ENCODE data around the gene IKZF5.

Gene IKZF5

GRCh38 chr10:123008355-123009104 is at the start of gene IKZF5, which contains the start of gene ACADSB:
IKZF5 (minus strand) TSS chr10:123008795; CDS start chr10:122998625, 10,170 bp downstream.
ACADSB (plus strand) TSS chr10:123009006; CDS start chr10:123009030, 24 bp downstream.
- peaks cover 3% of the 10 kb centered on the region for H3K27me3 Mint-ChIP-seq
- H3K27ac Mint-ChIP-seq = peak within 1 kb of the TSS; percentile 99
- H3K9me3 Mint-ChIP-seq = no peaks in the 10 kb centered on the region
- intact Hi-C loops (cut with micrococcal nuclease) = loop anchor here (1.0 to 2.0 kb wide), 3 partner anchors 28 to 146 kb away; partner anchors contain the start of genes BUB3, C10orf88 and PSTK
- H3K4me1 Mint-ChIP-seq (ENCODE audit: low read depth) = peaks cover 32% of the 10 kb centered on the region
- peak within 1 kb of the TSS; percentile 100 for H3K4me3 Mint-ChIP-seq
- H3K36me3 Mint-ChIP-seq (ENCODE audit: low read depth) = peaks cover 27% of the 10 kb centered on the region

GRCh38 chr10:123057968-123058367 is 49.4 kb upstream of the IKZF5 start:
- intact Hi-C loops (cut with micrococcal nuclease) = no loop called here
- Mint-ChIP-seq H3K36me3 (ENCODE audit: low read depth) (no peaks in the 10 kb centered on the region), H3K9me3 (no peaks in the 10 kb centered on the region), H3K4me3 (no peak overlapping the region), H3K27ac (no peak overlapping the region), H3K4me1 (ENCODE audit: low read depth) (no peaks in the 10 kb centered on the region), H3K27me3 (peaks cover 5% of the 10 kb centered on the region)

- no peak overlapping the region for H3K4me3 Mint-ChIP-seq
- H3K4me1 Mint-ChIP-seq (ENCODE audit: low read depth) = no peaks in the 10 kb centered on the region
- peaks cover 7% of the 10 kb centered on the region for H3K36me3 Mint-ChIP-seq (ENCODE audit: low read depth)
- no peaks in the 10 kb centered on the region for H3K9me3 Mint-ChIP-seq
- intact Hi-C loops (cut with micrococcal nuclease) = loop anchor here (5.0 to 10.0 kb wide), 2 partner anchors 86 to 919 kb away; no protein-coding TSS in a partner anchor
- H3K27me3 Mint-ChIP-seq = no peaks in the 10 kb centered on the region
- H3K27ac Mint-ChIP-seq = no peak overlapping the region
Measured at GRCh38 chr10:123045961-123046731, 37.6 kb upstream of the IKZF5 start.

- no peak overlapping the region for H3K27ac Mint-ChIP-seq
- H3K9me3 Mint-ChIP-seq = no peaks in the 10 kb centered on the region
- no peaks in the 10 kb centered on the region for H3K27me3 Mint-ChIP-seq
- no peak overlapping the region for H3K4me3 Mint-ChIP-seq
- intact Hi-C loops (cut with micrococcal nuclease) = loop anchor here (1.0 to 10.0 kb wide), 2 partner anchors 515 to 920 kb away; no protein-coding TSS in a partner anchor
- H3K36me3 Mint-ChIP-seq (ENCODE audit: low read depth) = peaks cover 7% of the 10 kb centered on the region
- peaks cover 2% of the 10 kb centered on the region for H3K4me1 Mint-ChIP-seq (ENCODE audit: low read depth)
Measured at GRCh38 chr10:123044391-123044790, 35.8 kb upstream of the IKZF5 start.

GRCh38 chr10:123043409-123043925 is 34.9 kb upstream of the IKZF5 start:
- H3K27ac Mint-ChIP-seq = no peak overlapping the region
- peaks cover 7% of the 10 kb centered on the region for H3K36me3 Mint-ChIP-seq (ENCODE audit: low read depth)
- H3K9me3 Mint-ChIP-seq = no peaks in the 10 kb centered on the region
- no peak overlapping the region for H3K4me3 Mint-ChIP-seq
- intact Hi-C loops (cut with micrococcal nuclease) = loop anchor here (2.0 to 10.0 kb wide), 2 partner anchors 337 to 921 kb away; no protein-coding TSS in a partner anchor
- H3K4me1 Mint-ChIP-seq (ENCODE audit: low read depth) = peaks cover 11% of the 10 kb centered on the region
- H3K27me3 Mint-ChIP-seq = no peaks in the 10 kb centered on the region

GRCh38 chr10:123042708-123043408 is 34.3 kb upstream of the IKZF5 start:
- no peak overlapping the region for H3K27ac Mint-ChIP-seq
- peaks cover 7% of the 10 kb centered on the region for H3K36me3 Mint-ChIP-seq (ENCODE audit: low read depth)

DNA sequence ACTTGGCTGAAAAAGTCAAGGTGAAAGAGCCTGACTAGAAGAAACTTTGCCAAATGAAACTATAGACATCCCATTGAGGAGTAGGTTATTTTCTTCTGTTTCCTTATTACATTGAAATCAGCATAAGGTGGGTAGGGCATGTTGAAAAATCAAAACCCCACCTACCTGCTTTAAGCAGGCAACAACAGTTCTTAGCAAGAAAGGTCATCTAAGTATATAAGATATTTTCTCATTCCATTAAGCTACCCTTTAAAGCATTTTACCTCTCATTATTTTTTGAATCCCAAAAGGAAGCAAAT is 31.0 kb upstream of the IKZF5 start:
- H3K4me1 Mint-ChIP-seq (ENCODE audit: low read depth) = peaks cover 11% of the 10 kb centered on the region
- no peak overlapping the region for H3K27ac Mint-ChIP-seq
- H3K4me3 Mint-ChIP-seq = no peak overlapping the region
- peaks cover 15% of the 10 kb centered on the region for H3K36me3 Mint-ChIP-seq (ENCODE audit: low read depth)
- intact Hi-C loops (cut with micrococcal nuclease) = no loop called here
- H3K9me3 Mint-ChIP-seq = no peaks in the 10 kb centered on the region
- H3K27me3 Mint-ChIP-seq = no peaks in the 10 kb centered on the region

More at GRCh38 chr10:123042708-123043408, 34.3 kb upstream of the IKZF5 start:
- Mint-ChIP-seq H3K4me3 (no peak overlapping the region), H3K9me3 (no peaks in the 10 kb centered on the region), H3K4me1 (ENCODE audit: low read depth) (peaks cover 11% of the 10 kb centered on the region), H3K27me3 (no peaks in the 10 kb centered on the region)
- intact Hi-C loops (cut with micrococcal nuclease) = loop anchor here (2.0 to 10.0 kb wide), 2 partner anchors 338 to 922 kb away; no protein-coding TSS in a partner anchor

- peaks cover 15% of the 10 kb centered on the region for H3K36me3 Mint-ChIP-seq (ENCODE audit: low read depth)
- H3K27me3 Mint-ChIP-seq = no peaks in the 10 kb centered on the region
- peaks cover 11% of the 10 kb centered on the region for H3K4me1 Mint-ChIP-seq (ENCODE audit: low read depth)
- H3K4me3 Mint-ChIP-seq = no peak overlapping the region
- H3K9me3 Mint-ChIP-seq = no peaks in the 10 kb centered on the region
- intact Hi-C loops (cut with micrococcal nuclease) = no loop called here
- H3K27ac Mint-ChIP-seq = no peak overlapping the region
Measured at GRCh38 chr10:123038782-123039631, 30.4 kb upstream of the IKZF5 start.

GRCh38 chr10:123035467-123036086 is 27.0 kb upstream of the IKZF5 start:
- no peaks in the 10 kb centered on the region for H3K9me3 Mint-ChIP-seq

GRCh38 chr10:123034332-123034731 is 25.7 kb upstream of the IKZF5 start:
- Mint-ChIP-seq H3K4me3 (no peak overlapping the region), H3K9me3 (no peaks in the 10 kb centered on the region), H3K36me3 (ENCODE audit: low read depth) (peaks cover 15% of the 10 kb centered on the region), H3K27me3 (no peaks in the 10 kb centered on the region), H3K4me1 (ENCODE audit: low read depth) (peaks cover 8% of the 10 kb centered on the region), H3K27ac (no peak overlapping the region)
- intact Hi-C loops (cut with micrococcal nuclease) = no loop called here

More at GRCh38 chr10:123035467-123036086, 27.0 kb upstream of the IKZF5 start:
- Mint-ChIP-seq H3K36me3 (ENCODE audit: low read depth) (peaks cover 15% of the 10 kb centered on the region), H3K27me3 (no peaks in the 10 kb centered on the region), H3K27ac (no peak overlapping the region), H3K4me3 (no peak overlapping the region), H3K4me1 (ENCODE audit: low read depth) (peaks cover 11% of the 10 kb centered on the region)
- intact Hi-C loops (cut with micrococcal nuclease) = no loop called here

DNA sequence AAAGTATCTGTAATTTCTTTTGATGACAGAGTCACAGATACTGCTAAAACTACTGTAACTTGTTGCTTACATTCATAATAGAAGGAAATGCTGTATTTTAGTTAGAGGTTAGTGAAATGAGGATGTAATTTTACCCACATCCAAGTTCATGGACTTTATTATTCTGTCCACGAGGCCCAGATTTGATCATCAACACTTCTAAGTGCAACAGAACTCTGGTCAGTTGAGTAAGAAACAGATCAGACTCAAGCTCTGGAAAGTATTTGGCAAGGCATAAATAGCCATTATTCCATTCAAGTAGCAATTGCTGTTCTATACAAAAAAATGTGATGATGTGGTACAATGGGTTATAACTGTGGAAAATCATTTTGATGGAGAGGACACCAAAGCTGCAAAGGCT is 22.5 kb upstream of the IKZF5 start:
- no peaks in the 10 kb centered on the region for H3K9me3 Mint-ChIP-seq
- H3K27ac Mint-ChIP-seq = no peak overlapping the region
- no peaks in the 10 kb centered on the region for H3K27me3 Mint-ChIP-seq
- intact Hi-C loops (cut with micrococcal nuclease) = no loop called here
- no peak overlapping the region for H3K4me3 Mint-ChIP-seq
- no peaks in the 10 kb centered on the region for H3K4me1 Mint-ChIP-seq (ENCODE audit: low read depth)
- peaks cover 8% of the 10 kb centered on the region for H3K36me3 Mint-ChIP-seq (ENCODE audit: low read depth)

DNA sequence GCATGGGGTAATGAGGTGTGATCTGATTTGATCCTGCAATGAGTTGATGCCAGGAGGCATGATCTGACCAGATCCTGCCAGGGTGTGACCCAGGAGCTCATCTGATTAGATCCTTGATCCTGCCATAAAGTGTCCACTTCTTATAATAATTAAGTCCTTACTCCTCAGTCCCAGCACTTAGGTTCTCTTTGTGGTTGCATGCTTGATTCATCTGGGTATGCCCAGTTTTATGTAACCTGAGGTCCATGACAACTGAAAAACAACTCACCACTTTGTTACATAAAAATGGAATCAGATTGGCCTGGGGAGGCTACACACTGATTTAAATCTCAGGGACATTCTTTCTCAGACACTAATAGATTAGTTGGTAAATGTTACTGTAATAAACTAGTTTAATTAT is 19.3 kb upstream of the IKZF5 start:
- no peak overlapping the region for H3K27ac Mint-ChIP-seq
- H3K4me1 Mint-ChIP-seq (ENCODE audit: low read depth) = no peaks in the 10 kb centered on the region
- H3K27me3 Mint-ChIP-seq = no peaks in the 10 kb centered on the region
- H3K36me3 Mint-ChIP-seq (ENCODE audit: low read depth) = no peaks in the 10 kb centered on the region
- no peaks in the 10 kb centered on the region for H3K9me3 Mint-ChIP-seq
- intact Hi-C loops (cut with micrococcal nuclease) = no loop called here
- no peak overlapping the region for H3K4me3 Mint-ChIP-seq
